Pancreas (tissue), 10 donors: ENCODE results near the gene CT45A1. TPM values are rescaled to one million over a fixed set of nuclear protein-coding genes. Genes with fewer than 3 reads are reported as not detected.
"Not testable (repeated sequence)": the region's sequence is repeated elsewhere in the genome, so short reads cannot be mapped to it uniquely, and the experiment has no call there.

Experiments used
- ATAC-seq, 4 donors: fragments of 200-7000 bp; cut with Tn5 transposase; one replicate each; pipeline versions ENCODE4 v1.8.0 to v1.9.1; 2020; ENCODE audit warnings: mild to moderate bottlenecking in 4 of 4, moderate library complexity in 4 of 4
- DNase-seq, 6 donors: peaks; one replicate each; pipeline ENCODE4 v3.0.0-alpha.2; 2020
- FAIRE-seq: peaks from 2 replicates; lab custom pipeline; 2012; peaks lifted over from hg19 to GRCh38; lab: Jason Lieb, UNC
- H3K27ac ChIP-seq, 4 donors: fragments of 200-600 bp; sonication (generic); 1 replicate in 3 of 4; 2 replicates in 1 of 4; pipeline versions ENCODE4 v1.5.0 to v1.8.0; 2020
- H3K27me3 ChIP-seq, 4 donors: fragments of 200-600 bp; one replicate each; pipeline ENCODE4 v1.8.0; 2021
- H3K36me3 ChIP-seq, 3 donors: fragments of 200-600 bp; sonication (generic) in 1 of 3; one replicate each; pipeline versions ENCODE4 v1.5.0 to v1.8.0; 2020 to 2021
- H3K4me1 ChIP-seq, 3 donors: fragments of 200-600 bp; one replicate each; pipeline ENCODE4 v1.8.0; 2021
- H3K4me3 ChIP-seq, 4 donors: fragments of 200-600 bp; sonication (generic) in 2 of 4; one replicate each; pipeline versions ENCODE4 v1.5.0 to v1.8.0; 2020 to 2021
- H3K9me3 ChIP-seq, 4 donors: fragments of 200-600 bp; one replicate each; pipeline ENCODE4 v1.8.0; 2021
- WGBS, 2 donors: extraction: QIAGEN DNeasy Blood & Tissue Kit; methylation state at CpG; one replicate each; pipeline ENCODE4 v1.1.7; 2013; 5-methylcytosine and 5-hydroxymethylcytosine counted together
- intact Hi-C, 3 donors: fragments of 100-400 bp; cut with DNase I; formaldehyde crosslinking; loops; one replicate each; pipeline versions ENCODE4 v1.11.1 to v1.14.2; 2022
- polyA plus RNA-seq, 2 donors: library from polyadenylated mRNA; stranded (reverse); fragments of 200-250 nt; gene quantifications; one replicate each; pipeline ENCODE4 v1.2.3, GENCODE V29; 2013
- total RNA-seq, 6 donors: library from RNA; stranded (reverse); fragmentation: NEBNext Ultra II Directional in 4 of 6; extraction: Animal tissue kit (Norgen Biotek cat#: 25700) in 4 of 6; gene quantifications; one replicate each; pipeline versions ENCODE4 v1.2.1 to v1.2.4, GENCODE V29; 2021 to 2023
- TF ChIP-seq, protein P1 (sequence below), 4 donors: fragments of 200-600 bp; sonication (generic) in 3 of 4; IDR thresholded peaks; one replicate each; pipeline versions ENCODE4 v1.5.0 to v1.8.0; 2021; ENCODE audit warnings: antibody characterized with exemption in 4 of 4
- donor health status: healthy with polysubstance abuse.
- donor health status: DM: no; HTN: no; CAD: no; lungs with moderate emphysema.
- donor health status: DM: no; HTN: no; CAD: no.
- donor health status: control.
- donor health status: control.
- donor health status: Bipolar disorder and iron deficiency.
- donor health status: DM: yes; HTN: yes; CAD: no.
- donor health status: DM: no; HTN: no; CAD: no.
- donor health status: DM: no; HTN: no; CAD: no.
- donor health status: DM: yes; HTN: yes; CAD: no.

CT45A1 gene, protein sequence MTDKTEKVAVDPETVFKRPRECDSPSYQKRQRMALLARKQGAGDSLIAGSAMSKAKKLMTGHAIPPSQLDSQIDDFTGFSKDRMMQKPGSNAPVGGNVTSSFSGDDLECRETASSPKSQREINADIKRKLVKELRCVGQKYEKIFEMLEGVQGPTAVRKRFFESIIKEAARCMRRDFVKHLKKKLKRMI
- total RNA-seq: not detected
- not detected for polyA plus RNA-seq

DNA sequence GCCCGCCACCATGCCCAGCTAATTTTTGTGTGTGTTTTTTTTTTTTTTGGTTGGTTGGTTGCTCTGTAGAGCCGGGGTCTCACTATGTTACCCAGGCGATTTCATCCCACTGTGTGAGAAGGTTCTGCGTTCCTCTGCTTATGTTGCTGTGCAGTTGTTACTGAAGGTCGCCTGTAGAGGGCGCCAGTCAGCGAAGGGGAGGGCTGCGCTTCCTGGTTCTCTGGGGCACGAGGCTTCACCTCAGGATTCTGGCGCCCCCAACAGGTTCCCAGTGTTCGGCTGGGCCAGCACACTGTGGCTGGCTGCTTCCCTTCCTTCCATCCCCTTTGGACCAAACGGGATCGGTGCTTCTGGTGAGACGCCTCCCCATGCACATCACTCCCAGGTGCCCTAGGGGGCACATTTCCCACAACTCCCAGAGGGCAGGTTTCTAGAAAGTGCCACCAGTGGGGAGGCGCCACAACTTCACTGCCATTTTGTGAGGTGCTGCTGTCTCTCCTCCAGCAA is at the start of gene CT45A1:
Gene CT45A1 (plus strand): TSS at position 457 of the 507 bp plus-strand sequence. CDS start 5,302 bp downstream, outside the sequence.
- intact Hi-C loops, FAIRE-seq, H3K4me3 ChIP-seq, H3K36me3 ChIP-seq, H3K9me3 ChIP-seq, DNase-seq, H3K27ac ChIP-seq, H3K4me1 ChIP-seq, ATAC-seq: not testable (repeated sequence)
- 70 to 72% methylated on average over 11 to 12 of the region's 15 CpGs for WGBS, 2 donors
- peaks cover 0 to 10% (median 0%) of the 10 kb centered on the region in 4 donors for H3K27me3 ChIP-seq

DNA sequence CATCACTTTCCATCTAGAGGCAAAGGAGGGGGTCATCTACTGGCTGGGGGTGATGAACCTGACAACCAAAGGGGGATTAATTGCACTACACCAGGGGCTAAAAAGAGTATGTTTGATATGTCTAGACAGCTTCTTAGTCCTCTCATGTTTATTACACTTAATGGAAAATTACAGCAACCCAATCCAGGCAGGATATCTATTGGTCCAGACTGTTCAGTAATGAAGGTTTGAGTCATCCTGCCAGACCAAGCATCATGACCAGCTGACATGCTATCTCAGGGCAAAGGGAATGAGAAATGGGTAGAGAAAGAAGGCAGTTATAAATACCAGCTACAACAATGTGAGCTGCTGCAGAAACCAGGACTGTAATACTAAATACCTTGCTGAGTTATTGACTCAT is 40.5 kb upstream of the CT45A1 start:
- H3K4me3 ChIP-seq, H3K27ac ChIP-seq, H3K27me3 ChIP-seq, DNase-seq, ATAC-seq, H3K9me3 ChIP-seq, intact Hi-C loops, H3K4me1 ChIP-seq, FAIRE-seq, H3K36me3 ChIP-seq: not testable (repeated sequence)

DNA sequence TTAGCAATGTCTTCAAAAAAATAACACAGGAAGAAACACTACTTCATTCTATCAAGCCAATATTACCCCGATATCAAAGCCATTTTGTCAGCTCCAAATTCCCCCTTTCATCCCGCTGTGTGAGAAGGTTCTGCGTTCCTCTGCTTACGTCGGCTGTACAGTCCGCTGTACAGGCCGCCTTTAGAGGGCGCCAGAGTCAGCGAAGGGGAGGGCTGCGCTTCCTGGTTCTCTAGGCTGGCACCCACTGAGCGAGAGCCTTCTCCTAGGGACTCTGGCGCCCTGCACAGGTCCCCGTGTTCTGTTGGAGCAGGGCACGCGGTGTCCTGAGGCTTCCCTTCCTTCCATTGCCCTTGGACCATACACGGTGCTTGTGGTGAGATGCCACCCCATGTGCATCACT is 25.3 kb upstream of the CT45A1 start:
- intact Hi-C loops: no loop called here
- Histone ChIP-seq H3K4me1 (no peaks in the 10 kb centered on the region), H3K36me3 (no peaks in the 10 kb centered on the region), H3K27me3 (peaks cover 0 to 18% (median 0%) of the 10 kb centered on the region in 4 donors), H3K9me3 (no peaks in the 10 kb centered on the region), H3K4me3 (no peak overlapping the region), H3K27ac (no peak overlapping the region)
- DNase-seq (no peak), ATAC-seq (no peak), FAIRE-seq (no peak)
- WGBS, 2 donors: 41% methylated on average over 16 of the region's 16 CpGs
- TF ChIP-seq, protein P1, sequence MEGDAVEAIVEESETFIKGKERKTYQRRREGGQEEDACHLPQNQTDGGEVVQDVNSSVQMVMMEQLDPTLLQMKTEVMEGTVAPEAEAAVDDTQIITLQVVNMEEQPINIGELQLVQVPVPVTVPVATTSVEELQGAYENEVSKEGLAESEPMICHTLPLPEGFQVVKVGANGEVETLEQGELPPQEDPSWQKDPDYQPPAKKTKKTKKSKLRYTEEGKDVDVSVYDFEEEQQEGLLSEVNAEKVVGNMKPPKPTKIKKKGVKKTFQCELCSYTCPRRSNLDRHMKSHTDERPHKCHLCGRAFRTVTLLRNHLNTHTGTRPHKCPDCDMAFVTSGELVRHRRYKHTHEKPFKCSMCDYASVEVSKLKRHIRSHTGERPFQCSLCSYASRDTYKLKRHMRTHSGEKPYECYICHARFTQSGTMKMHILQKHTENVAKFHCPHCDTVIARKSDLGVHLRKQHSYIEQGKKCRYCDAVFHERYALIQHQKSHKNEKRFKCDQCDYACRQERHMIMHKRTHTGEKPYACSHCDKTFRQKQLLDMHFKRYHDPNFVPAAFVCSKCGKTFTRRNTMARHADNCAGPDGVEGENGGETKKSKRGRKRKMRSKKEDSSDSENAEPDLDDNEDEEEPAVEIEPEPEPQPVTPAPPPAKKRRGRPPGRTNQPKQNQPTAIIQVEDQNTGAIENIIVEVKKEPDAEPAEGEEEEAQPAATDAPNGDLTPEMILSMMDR (IDR thresholded peaks at IDR 0.05): no peak

DNA sequence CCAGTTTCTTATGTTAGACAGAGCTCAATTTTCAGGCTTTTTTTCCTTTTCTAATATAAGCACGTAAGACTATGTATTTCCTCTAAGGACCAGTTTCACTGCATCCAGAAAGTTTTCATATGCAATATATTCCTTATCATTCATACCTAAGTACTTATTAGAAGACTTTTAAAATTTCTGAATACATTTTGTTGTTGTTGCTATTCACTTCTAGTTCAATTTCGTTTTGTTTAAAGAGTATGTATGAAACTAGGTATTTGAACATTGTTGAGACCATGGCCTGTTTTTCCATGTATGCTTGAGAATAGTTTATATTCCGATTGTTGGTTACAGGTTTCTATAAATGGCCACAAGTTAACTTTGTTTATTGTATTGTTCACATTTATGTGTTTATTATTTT is 18.0 kb upstream of the CT45A1 start:
- Histone ChIP-seq H3K4me3 (no peak overlapping the region), H3K9me3 (no peaks in the 10 kb centered on the region), H3K27ac (no peak overlapping the region), H3K4me1 (no peaks in the 10 kb centered on the region), H3K36me3 (no peaks in the 10 kb centered on the region), H3K27me3 (peaks cover 0 to 13% (median 2%) of the 10 kb centered on the region in 4 donors)
- DNase-seq (no peak), FAIRE-seq (no peak), ATAC-seq (no peak)
- TF ChIP-seq, protein P1 (IDR thresholded peaks at IDR 0.05): no peak
- intact Hi-C loops: no loop called here
- 41 to 49% methylated on average over 3 of the region's 3 CpGs for WGBS, 2 donors

DNA sequence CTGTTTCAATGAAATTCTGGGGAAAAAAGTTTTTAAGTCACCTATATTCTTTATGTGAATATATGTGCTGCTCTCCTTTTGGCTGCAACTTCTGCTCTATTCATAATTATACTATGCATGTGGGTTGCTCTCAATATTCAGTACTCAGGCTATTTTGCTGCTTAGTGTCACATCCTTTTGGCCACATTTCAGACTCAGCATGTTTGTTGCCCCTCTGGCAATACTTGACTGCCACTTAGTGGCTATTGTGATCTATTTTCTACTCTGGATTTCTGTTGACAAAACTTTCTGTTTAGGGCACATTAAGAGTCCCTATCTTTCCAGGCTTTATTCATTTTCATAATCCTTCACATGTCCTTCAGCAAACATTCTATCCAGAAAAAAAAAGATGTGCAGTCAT is 15.8 kb upstream of the CT45A1 start:
- TF ChIP-seq, protein P1 (IDR thresholded peaks at IDR 0.05): no peak
- Histone ChIP-seq H3K9me3 (no peaks in the 10 kb centered on the region), H3K36me3 (no peaks in the 10 kb centered on the region), H3K27ac (no peak overlapping the region), H3K27me3 (peaks cover 0 to 10% (median 2%) of the 10 kb centered on the region in 4 donors), H3K4me3 (no peak overlapping the region), H3K4me1 (no peaks in the 10 kb centered on the region)
- no peak for FAIRE-seq
- no peak for ATAC-seq
- intact Hi-C loops: no loop called here
- no peak for DNase-seq

DNA sequence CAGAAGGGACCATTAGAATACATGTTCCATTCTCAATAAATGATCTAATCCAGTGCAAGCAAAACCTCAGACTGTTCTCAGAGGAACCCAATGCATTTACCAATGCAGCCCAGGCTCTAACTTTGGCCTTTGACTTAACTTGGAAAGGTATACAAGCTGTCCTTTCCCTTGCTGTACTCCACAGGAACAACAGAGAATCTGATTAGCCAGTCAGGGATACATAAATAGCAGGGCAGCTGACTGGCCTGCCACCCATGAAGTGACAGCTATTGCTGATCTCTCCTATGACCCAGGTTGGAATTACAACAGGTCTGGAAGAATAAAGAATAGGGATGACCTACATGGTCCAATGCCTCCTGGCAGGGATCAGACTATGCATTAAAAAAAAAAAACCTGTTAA is 14.5 kb upstream of the CT45A1 start:
- peaks cover 0 to 5% (median 2%) of the 10 kb centered on the region in 4 donors for H3K27me3 ChIP-seq
- H3K36me3 ChIP-seq: no peaks in the 10 kb centered on the region
- H3K9me3 ChIP-seq: no peaks in the 10 kb centered on the region
- intact Hi-C loops: no loop called here
- ATAC-seq (no peak), FAIRE-seq (no peak), DNase-seq (no peak)
- no peak overlapping the region for H3K4me3 ChIP-seq
- no peak overlapping the region for H3K27ac ChIP-seq
- H3K4me1 ChIP-seq: no peaks in the 10 kb centered on the region
- TF ChIP-seq, protein P1 (IDR thresholded peaks at IDR 0.05): no peak
